Measurements from ENCODE around the gene AGTRAP. TPM values are rescaled to one million over a fixed set of nuclear protein-coding genes. Genes with fewer than 3 reads are reported as not detected.

The AGTRAP gene
- total and polyA plus RNA-seq, 2 experiments from 2014 or later = 34.2 to 71.9 TPM

- DNase-seq (ENCODE audit: low spot score) = peak; percentile 78
- no peaks in the 10 kb centered on the region for H4K20me1 ChIP-seq (ENCODE audit: insufficient read depth, poor library complexity, severe bottlenecking)
- H3K4me2 ChIP-seq = peak overlapping the region; percentile 69
- H3K9me3 ChIP-seq (ENCODE audit: low read depth) = no peaks in the 10 kb centered on the region
- 37% methylated on average over 15 of the region's 17 CpGs for WGBS (ENCODE audit: low lambda C conversion rate, missing lambda C conversion rate)
- H3K79me2 ChIP-seq = no peaks in the 10 kb centered on the region
- H3K4me3 ChIP-seq = no peak overlapping the region
- TF ChIP-seq EZH2phosphoT487 (IDR thresholded peaks at IDR 0.05; ENCODE audit: low read depth, severe bottlenecking, unreplicated experiment) = no peak
- no peak for TF ChIP-seq CTCF (IDR thresholded peaks at IDR 0.05; ENCODE audit: poor library complexity)
- TF ChIP-seq EZH2 (IDR thresholded peaks at IDR 0.05; ENCODE audit: borderline replicate concordance) = no peak
- peaks cover 25% of the 10 kb centered on the region for H3K4me1 ChIP-seq (ENCODE audit: insufficient read depth)
- peak overlapping the region; percentile 49 for H2AFZ ChIP-seq
- H3K27me3 ChIP-seq = no peaks in the 10 kb centered on the region
- H3K9me2 ChIP-seq (replicated peaks; ENCODE audit: insufficient read depth) = no peaks in the 10 kb centered on the region
- peak overlapping the region; percentile 88 for H3K27ac ChIP-seq
- H3K36me3 ChIP-seq (replicated peaks; ENCODE audit: insufficient read depth, low read depth) = no peaks in the 10 kb centered on the region
Observed at GRCh38 chr1:11731691-11732283, 4.1 kb upstream of the AGTRAP start.

- H3K4me1 ChIP-seq (ENCODE audit: insufficient read depth) = peaks cover 34% of the 10 kb centered on the region
- no peaks in the 10 kb centered on the region for H3K9me3 ChIP-seq (ENCODE audit: low read depth)
- H3K36me3 ChIP-seq (replicated peaks; ENCODE audit: insufficient read depth, low read depth) = no peaks in the 10 kb centered on the region
- H3K27ac ChIP-seq = no peak overlapping the region
- no peaks in the 10 kb centered on the region for H3K9me2 ChIP-seq (replicated peaks; ENCODE audit: insufficient read depth)
- no peak for DNase-seq (ENCODE audit: low spot score)
- 80% methylated on average over 3 of the region's 3 CpGs for WGBS (ENCODE audit: low lambda C conversion rate, missing lambda C conversion rate)
- H2AFZ ChIP-seq = no peak overlapping the region
- H3K79me2 ChIP-seq = peaks cover 3% of the 10 kb centered on the region
- H3K27me3 ChIP-seq = no peaks in the 10 kb centered on the region
- no peak overlapping the region for H3K4me2 ChIP-seq
- TF ChIP-seq EZH2phosphoT487 (IDR thresholded peaks at IDR 0.05; ENCODE audit: low read depth, severe bottlenecking, unreplicated experiment) (no peak), CTCF (IDR thresholded peaks at IDR 0.05; ENCODE audit: poor library complexity) (no peak), EZH2 (IDR thresholded peaks at IDR 0.05; ENCODE audit: borderline replicate concordance) (no peak)
- H3K4me3 ChIP-seq = no peak overlapping the region
- no peaks in the 10 kb centered on the region for H4K20me1 ChIP-seq (ENCODE audit: insufficient read depth, poor library complexity, severe bottlenecking)
Observed at GRCh38 chr1:11733306-11733705, 2.6 kb upstream of the AGTRAP start.

- Histone ChIP-seq H3K36me3 (replicated peaks; ENCODE audit: insufficient read depth, low read depth) (no peaks in the 10 kb centered on the region), H3K27me3 (no peaks in the 10 kb centered on the region), H3K9me3 (ENCODE audit: low read depth) (no peaks in the 10 kb centered on the region), H3K4me3 (no peak overlapping the region), H3K9me2 (replicated peaks; ENCODE audit: insufficient read depth) (no peaks in the 10 kb centered on the region), H3K79me2 (peaks cover 3% of the 10 kb centered on the region), H3K4me1 (ENCODE audit: insufficient read depth) (peaks cover 24% of the 10 kb centered on the region), H2AFZ (peak overlapping the region; percentile 98), H3K4me2 (peak overlapping the region; percentile 98), H3K27ac (peak overlapping the region; percentile 49), H4K20me1 (ENCODE audit: insufficient read depth, poor library complexity, severe bottlenecking) (no peaks in the 10 kb centered on the region)
- DNase-seq (ENCODE audit: low spot score) = no peak
- 37% methylated on average over 4 of the region's 4 CpGs for WGBS (ENCODE audit: low lambda C conversion rate, missing lambda C conversion rate)
- TF ChIP-seq EZH2phosphoT487 (IDR thresholded peaks at IDR 0.05; ENCODE audit: low read depth, severe bottlenecking, unreplicated experiment) (no peak), EZH2 (IDR thresholded peaks at IDR 0.05; ENCODE audit: borderline replicate concordance) (no peak), CTCF (IDR thresholded peaks at IDR 0.05; ENCODE audit: poor library complexity) (no peak)
Observed at GRCh38 chr1:11735531-11735853, 444 bp upstream of the AGTRAP start.

All from hepatocyte (in vitro differentiated cells).